ENCODE results near the gene TMX3. TPM values are rescaled to one million over a fixed set of nuclear protein-coding genes. Genes with fewer than 3 reads are reported as not detected.

Gene TMX3
- total RNA-seq, 1 experiment from 2014 or later = 39.5 TPM

DNA sequence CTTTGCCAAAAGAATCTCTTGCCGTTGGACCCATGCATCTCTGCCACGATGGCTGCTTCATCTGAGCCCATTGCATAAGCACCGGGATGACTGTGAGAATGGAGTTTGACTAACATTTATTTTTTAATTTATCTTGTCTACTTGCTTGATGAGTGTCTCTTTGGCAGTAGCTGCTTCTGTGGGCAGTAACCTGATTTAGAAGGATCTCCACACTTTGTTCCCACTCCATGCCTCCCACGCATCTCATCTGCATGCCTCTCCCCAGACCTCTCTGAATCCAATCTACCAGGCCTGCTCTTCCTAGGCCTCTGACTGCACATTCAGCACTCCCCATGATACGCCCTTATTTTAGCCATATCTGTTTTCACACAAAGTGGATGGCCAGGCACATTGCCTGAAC lies 23.7 kb upstream of the TMX3 start:
- H3K18ac ChIP-seq (ENCODE audit: insufficient read length, low read depth, low read length) = no peak overlapping the region
- TF ChIP-seq, protein P1, sequence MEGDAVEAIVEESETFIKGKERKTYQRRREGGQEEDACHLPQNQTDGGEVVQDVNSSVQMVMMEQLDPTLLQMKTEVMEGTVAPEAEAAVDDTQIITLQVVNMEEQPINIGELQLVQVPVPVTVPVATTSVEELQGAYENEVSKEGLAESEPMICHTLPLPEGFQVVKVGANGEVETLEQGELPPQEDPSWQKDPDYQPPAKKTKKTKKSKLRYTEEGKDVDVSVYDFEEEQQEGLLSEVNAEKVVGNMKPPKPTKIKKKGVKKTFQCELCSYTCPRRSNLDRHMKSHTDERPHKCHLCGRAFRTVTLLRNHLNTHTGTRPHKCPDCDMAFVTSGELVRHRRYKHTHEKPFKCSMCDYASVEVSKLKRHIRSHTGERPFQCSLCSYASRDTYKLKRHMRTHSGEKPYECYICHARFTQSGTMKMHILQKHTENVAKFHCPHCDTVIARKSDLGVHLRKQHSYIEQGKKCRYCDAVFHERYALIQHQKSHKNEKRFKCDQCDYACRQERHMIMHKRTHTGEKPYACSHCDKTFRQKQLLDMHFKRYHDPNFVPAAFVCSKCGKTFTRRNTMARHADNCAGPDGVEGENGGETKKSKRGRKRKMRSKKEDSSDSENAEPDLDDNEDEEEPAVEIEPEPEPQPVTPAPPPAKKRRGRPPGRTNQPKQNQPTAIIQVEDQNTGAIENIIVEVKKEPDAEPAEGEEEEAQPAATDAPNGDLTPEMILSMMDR (conservative IDR thresholded peaks at IDR 0.05) = no peak
- H3K9ac ChIP-seq (ENCODE audit: extremely low read depth, insufficient read length, low read length) = no peak overlapping the region
- no peak for DNase-seq
- no peak overlapping the region for H4K91ac ChIP-seq (ENCODE audit: insufficient read length, low read depth, low read length)
- Mint-ChIP-seq H3K27ac (no peak overlapping the region), H3K4me3 (no peak overlapping the region), H3K27me3 (ENCODE audit: low read depth) (no peaks in the 10 kb centered on the region), H3K36me3 (ENCODE audit: insufficient read depth in 1 of 3, low read depth in 3 of 3) (no peaks in the 10 kb centered on the region), H3K4me1 (peaks cover 0 to 4% of the 10 kb centered on the region in 2 experiments; a peak in 2 of 4 replicates), H3K9me3 (no peaks in the 10 kb centered on the region)
- no peak overlapping the region for H2BK120ac ChIP-seq (ENCODE audit: low read depth, low read length, poor library complexity, severe bottlenecking)
- no peak overlapping the region for H4K5ac ChIP-seq (ENCODE audit: insufficient read length, low read depth, low read length)
- WGBS (ENCODE audit: extremely low coverage, insufficient read length, low lambda C conversion rate) = no CpG with 5 or more reads among the region's 5 CpGs
- no peak overlapping the region for H3K4ac ChIP-seq (ENCODE audit: low read depth, low read length)
- H2BK15ac ChIP-seq (ENCODE audit: low read depth, low read length) = no peak overlapping the region
- no peak overlapping the region for H3K27ac ChIP-seq (ENCODE audit: insufficient read length, low read depth, low read length)
- H2BK12ac ChIP-seq (ENCODE audit: insufficient read length, low read depth, low read length) = no peak overlapping the region
- H3K4me1 ChIP-seq (ENCODE audit: insufficient read depth, low read length) = no peaks in the 10 kb centered on the region
- H2BK5ac ChIP-seq (ENCODE audit: insufficient read length, low read length) = no peak overlapping the region
- no peaks in the 10 kb centered on the region for H3K79me1 ChIP-seq (ENCODE audit: insufficient read depth, low read depth, low read length, poor library complexity, severe bottlenecking)
- no peak overlapping the region for H3K56ac ChIP-seq (ENCODE audit: insufficient read length, low read depth, low read length)
- no peaks in the 10 kb centered on the region for H3K9me3 ChIP-seq (ENCODE audit: control insufficient read depth, low read depth, low read length)
- H3K23ac ChIP-seq (ENCODE audit: insufficient read length, low read depth, low read length) = no peak overlapping the region
- H4K8ac ChIP-seq (replicated peaks; ENCODE audit: insufficient read length, low read depth, low read length) = no peak overlapping the region
- no peak overlapping the region for H2BK20ac ChIP-seq (ENCODE audit: low read depth, low read length, poor library complexity, severe bottlenecking)
- H3K14ac ChIP-seq (ENCODE audit: insufficient read depth, low read length) = no peak overlapping the region
- no peaks in the 10 kb centered on the region for H3K79me2 ChIP-seq (ENCODE audit: insufficient read depth, low read length)
- H4K20me1 ChIP-seq (ENCODE audit: control insufficient read depth, insufficient read depth, insufficient read length) = no peaks in the 10 kb centered on the region
- no peak overlapping the region for H2AK5ac ChIP-seq (ENCODE audit: insufficient read length, low read length)
- H3K27me3 ChIP-seq (ENCODE audit: insufficient read depth, low read length) = no peaks in the 10 kb centered on the region
- no peak overlapping the region for H3K4me2 ChIP-seq (ENCODE audit: insufficient read depth, insufficient read length, low read length)
- H2AFZ ChIP-seq (ENCODE audit: low read length) = no peak overlapping the region
- no peak overlapping the region for H3T11ph ChIP-seq (ENCODE audit: low read length)
- H3K23me2 ChIP-seq (ENCODE audit: insufficient read length, low read depth, low read length, poor library complexity, severe bottlenecking) = no peaks in the 10 kb centered on the region
